ENCODE data around the gene TNXB.

The TNXB gene, protein sequence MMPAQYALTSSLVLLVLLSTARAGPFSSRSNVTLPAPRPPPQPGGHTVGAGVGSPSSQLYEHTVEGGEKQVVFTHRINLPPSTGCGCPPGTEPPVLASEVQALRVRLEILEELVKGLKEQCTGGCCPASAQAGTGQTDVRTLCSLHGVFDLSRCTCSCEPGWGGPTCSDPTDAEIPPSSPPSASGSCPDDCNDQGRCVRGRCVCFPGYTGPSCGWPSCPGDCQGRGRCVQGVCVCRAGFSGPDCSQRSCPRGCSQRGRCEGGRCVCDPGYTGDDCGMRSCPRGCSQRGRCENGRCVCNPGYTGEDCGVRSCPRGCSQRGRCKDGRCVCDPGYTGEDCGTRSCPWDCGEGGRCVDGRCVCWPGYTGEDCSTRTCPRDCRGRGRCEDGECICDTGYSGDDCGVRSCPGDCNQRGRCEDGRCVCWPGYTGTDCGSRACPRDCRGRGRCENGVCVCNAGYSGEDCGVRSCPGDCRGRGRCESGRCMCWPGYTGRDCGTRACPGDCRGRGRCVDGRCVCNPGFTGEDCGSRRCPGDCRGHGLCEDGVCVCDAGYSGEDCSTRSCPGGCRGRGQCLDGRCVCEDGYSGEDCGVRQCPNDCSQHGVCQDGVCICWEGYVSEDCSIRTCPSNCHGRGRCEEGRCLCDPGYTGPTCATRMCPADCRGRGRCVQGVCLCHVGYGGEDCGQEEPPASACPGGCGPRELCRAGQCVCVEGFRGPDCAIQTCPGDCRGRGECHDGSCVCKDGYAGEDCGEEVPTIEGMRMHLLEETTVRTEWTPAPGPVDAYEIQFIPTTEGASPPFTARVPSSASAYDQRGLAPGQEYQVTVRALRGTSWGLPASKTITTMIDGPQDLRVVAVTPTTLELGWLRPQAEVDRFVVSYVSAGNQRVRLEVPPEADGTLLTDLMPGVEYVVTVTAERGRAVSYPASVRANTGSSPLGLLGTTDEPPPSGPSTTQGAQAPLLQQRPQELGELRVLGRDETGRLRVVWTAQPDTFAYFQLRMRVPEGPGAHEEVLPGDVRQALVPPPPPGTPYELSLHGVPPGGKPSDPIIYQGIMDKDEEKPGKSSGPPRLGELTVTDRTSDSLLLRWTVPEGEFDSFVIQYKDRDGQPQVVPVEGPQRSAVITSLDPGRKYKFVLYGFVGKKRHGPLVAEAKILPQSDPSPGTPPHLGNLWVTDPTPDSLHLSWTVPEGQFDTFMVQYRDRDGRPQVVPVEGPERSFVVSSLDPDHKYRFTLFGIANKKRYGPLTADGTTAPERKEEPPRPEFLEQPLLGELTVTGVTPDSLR (N-terminal part only)

DNA sequence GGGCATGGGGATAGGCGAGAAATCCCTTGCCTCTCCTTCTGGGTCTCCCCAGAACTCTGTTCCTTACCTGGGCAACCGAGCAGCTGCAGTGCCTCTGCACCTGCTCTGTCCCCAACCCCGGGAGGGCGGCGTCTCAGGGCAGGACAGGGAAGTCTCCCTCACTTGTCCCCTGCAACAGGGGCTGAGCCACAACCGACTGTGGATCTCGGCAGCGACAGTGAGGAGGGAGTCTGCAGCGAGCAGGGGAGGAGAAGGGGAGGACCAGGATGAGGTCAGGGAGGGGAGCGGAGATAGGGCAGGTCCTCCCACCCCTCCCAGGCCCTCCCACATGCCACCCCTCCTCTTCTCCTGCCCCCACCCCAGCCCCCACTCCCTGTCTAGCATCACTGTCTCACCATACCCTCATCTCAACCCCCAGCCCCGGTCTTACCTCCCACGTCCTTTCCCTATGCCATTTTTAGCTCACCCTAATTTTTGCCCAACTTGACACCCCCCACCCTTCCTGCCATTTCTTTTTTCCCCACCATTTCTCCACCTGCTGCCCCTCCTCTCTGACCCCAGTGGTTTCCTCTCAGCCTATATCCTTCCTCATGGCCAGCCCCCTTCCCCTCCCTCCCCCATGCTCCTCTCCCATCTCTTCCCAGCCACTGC is at the start of gene TNXB:
Gene TNXB (minus strand): TSS at position 225 of the 651 bp plus-strand sequence. CDS start 11,140 bp downstream, outside the sequence.
- no peak within 1 kb of the TSS for H3K9ac ChIP-seq

DNA sequence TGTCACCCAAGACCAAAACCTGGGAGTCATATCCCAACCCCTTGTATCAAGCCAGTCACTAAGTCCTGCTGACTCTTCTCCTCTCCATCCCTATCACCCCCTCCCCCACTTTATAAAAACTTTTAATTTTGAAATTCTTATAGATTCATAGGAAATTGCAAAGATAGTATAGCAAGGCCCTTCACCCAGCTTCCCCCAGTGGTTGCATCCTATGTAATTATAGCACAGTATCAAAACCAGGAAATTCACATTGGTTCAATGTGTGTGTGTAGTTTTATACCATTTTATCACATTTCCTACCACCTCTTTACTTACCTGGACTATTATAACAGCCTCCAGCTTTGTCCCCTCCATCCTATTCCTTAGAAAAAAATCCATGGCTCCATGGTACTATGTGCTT is 48.9 kb upstream of the TNXB start:
- Histone ChIP-seq H3K36me3 (peaks cover 56% of the 10 kb centered on the region), H4K20me1 (0 out of 2 replicates have a peak, but pooled peaks cover 11% of the 10 kb centered on the region), H3K4me3 (no peak overlapping the region), H3K27ac (no peak overlapping the region), H3K9me3 (no peaks in the 10 kb centered on the region), H3K4me2 (no peak overlapping the region), H3K27me3 (no peaks in the 10 kb centered on the region), H3K9ac (no peak overlapping the region), H3K4me1 (peaks cover 23% of the 10 kb centered on the region)
- TF ChIP-seq Cebpa-rat (IDR thresholded peaks at IDR 0.05) = no peak

More for the DNA sequence above, at the start of gene TNXB:
- Histone ChIP-seq H4K20me1 (no peaks in the 10 kb centered on the region), H3K4me2 (peak within 1 kb of the TSS; percentile 67), H3K27ac (no peak within 1 kb of the TSS), H3K36me3 (peaks cover 26% of the 10 kb centered on the region), H3K27me3 (no peaks in the 10 kb centered on the region), H3K4me1 (peaks cover 32% of the 10 kb centered on the region), H3K4me3 (no peak within 1 kb of the TSS), H3K9me3 (no peaks in the 10 kb centered on the region)
- TF ChIP-seq Cebpa-rat (IDR thresholded peaks at IDR 0.05) = no peak

DNA sequence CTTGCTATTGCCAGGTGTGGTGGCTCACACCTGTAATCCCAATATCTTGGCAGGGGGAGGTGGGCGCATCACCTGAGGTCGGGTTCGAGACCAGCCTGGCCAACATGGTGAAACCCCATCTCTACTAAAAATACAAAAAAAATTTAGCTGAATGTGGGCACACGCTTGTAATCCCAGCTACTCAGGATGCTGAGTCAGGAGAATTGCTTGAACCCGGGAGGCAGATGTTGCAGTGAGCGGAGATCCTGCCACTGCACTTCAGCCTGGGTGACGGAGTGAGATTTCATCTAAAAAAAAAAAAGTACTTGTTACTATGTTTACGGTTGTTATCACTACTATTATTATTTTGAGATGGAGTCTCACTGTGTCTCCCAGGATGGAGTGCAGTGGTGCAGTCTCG is 47.8 kb upstream of the TNXB start:
- no peak for TF ChIP-seq Cebpa-rat (IDR thresholded peaks at IDR 0.05)
- Histone ChIP-seq H3K4me2 (no peak overlapping the region), H3K27me3 (no peaks in the 10 kb centered on the region), H3K9me3 (no peaks in the 10 kb centered on the region), H3K27ac (no peak overlapping the region), H3K4me1 (peaks cover 35% of the 10 kb centered on the region), H3K36me3 (peaks cover 44% of the 10 kb centered on the region), H3K4me3 (no peak overlapping the region), H3K9ac (no peak overlapping the region), H4K20me1 (0 out of 2 replicates have a peak, but pooled peaks cover 11% of the 10 kb centered on the region)

DNA sequence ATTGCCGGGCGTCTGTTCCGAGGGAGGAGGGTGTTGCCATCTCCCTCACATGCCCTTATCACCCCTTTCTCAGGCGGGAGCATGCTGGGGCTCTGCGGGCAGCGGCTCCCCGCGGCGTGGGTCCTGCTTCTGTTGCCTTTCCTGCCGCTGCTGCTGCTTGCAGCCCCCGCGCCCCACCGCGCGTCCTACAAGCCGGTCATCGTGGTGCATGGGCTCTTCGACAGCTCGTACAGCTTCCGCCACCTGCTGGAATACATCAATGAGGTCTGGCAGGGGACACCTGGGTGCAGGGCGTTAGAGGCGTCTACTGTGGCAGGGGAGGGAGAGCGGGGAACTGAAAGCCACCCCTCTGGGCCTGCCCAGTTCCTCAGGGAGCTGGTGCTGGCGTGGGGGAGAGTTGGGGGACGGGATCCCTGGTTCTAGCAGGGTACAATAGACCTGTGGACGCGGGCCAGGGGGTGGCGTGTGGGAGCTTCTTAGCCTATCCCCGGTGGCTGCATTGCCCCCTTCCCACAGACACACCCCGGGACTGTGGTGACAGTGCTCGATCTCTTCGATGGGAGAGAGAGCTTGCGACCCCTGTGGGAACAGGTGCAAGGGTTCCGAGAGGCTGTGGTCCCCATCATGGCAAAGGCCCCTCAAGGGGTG is 45.5 kb upstream of the TNXB start:
- TF ChIP-seq Cebpa-rat (IDR thresholded peaks at IDR 0.05) = no peak
- peaks cover 39% of the 10 kb centered on the region for H3K36me3 ChIP-seq
- H3K4me1 ChIP-seq = peaks cover 36% of the 10 kb centered on the region
- H3K27me3 ChIP-seq = no peaks in the 10 kb centered on the region
- peak overlapping the region; percentile 81 for H3K9ac ChIP-seq
- H4K20me1 ChIP-seq = 0 out of 2 replicates have a peak, but pooled peaks cover 11% of the 10 kb centered on the region
- H3K9me3 ChIP-seq = no peaks in the 10 kb centered on the region
- peak overlapping the region; percentile 78 for H3K27ac ChIP-seq
- H3K4me2 ChIP-seq = peak overlapping the region; percentile 96
- peak overlapping the region; percentile 89 for H3K4me3 ChIP-seq

DNA sequence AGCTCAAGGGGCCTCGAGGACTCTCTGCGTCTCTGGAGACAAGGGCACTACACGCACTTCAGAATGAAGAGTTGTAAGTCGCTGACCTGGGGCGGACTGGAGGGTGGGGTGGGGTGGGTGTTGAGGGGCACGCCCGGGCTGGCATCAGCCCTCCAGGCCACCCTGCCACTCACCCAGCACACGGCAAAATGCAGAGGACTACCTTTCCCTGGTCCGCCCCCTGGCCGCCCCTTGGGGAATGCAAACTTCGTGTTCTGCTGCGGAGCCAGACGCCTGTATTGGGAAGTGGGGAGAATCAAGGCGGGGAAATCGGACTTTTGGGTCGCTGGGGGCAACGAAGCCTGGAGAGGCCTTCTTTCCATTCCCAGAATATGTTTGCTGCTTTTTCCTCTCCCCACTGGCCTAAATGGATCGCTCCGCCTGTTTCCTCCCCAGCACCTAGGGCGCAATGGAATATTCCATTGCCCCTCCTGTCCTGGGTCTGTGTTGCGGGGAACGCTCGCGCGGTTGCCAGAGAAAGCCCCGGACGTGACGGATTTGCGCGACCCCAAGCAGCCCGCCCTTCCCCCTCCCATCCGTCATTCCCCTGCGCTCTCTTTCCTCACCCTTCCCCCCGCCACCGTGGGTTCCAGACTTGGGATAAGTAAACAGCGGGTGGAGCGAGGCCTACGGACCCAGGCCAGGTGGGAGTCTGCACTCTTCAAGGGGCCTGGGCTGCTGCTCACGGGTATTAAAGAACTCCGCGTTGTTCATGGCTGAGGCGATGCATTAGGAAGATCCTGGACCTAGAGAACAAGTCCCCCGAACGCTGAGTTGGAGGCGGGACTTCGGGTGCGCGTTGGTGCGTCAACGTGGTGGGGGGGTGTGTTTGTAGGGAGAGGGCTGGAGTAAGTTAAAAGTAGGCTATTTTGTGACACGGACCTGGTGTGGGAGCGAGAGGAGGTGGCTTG is 44.7 kb upstream of the TNXB start, which contains the start of gene PPT2:
Gene PPT2 (plus strand): TSS at position 578 of the 950 bp plus-strand sequence. CDS start 454 bp downstream, outside the sequence.
- H3K4me3 ChIP-seq = peak within 1 kb of the TSS; percentile 89
- H3K27me3 ChIP-seq = peaks cover under 1% of the 10 kb centered on the region; the same call in 1 of the 2 replicates
- H3K9me3 ChIP-seq = peaks cover 3% of the 10 kb centered on the region
- H3K4me1 ChIP-seq = peaks cover 36% of the 10 kb centered on the region
- H3K9ac ChIP-seq = peak within 1 kb of the TSS; percentile 81
- no peak for TF ChIP-seq Cebpa-rat (IDR thresholded peaks at IDR 0.05)
- H3K4me2 ChIP-seq = peak within 1 kb of the TSS; percentile 96
- H3K27ac ChIP-seq = peak within 1 kb of the TSS; percentile 78
- 0 out of 2 replicates have a peak, but pooled peaks cover 11% of the 10 kb centered on the region for H4K20me1 ChIP-seq
- peaks cover 34% of the 10 kb centered on the region for H3K36me3 ChIP-seq

DNA sequence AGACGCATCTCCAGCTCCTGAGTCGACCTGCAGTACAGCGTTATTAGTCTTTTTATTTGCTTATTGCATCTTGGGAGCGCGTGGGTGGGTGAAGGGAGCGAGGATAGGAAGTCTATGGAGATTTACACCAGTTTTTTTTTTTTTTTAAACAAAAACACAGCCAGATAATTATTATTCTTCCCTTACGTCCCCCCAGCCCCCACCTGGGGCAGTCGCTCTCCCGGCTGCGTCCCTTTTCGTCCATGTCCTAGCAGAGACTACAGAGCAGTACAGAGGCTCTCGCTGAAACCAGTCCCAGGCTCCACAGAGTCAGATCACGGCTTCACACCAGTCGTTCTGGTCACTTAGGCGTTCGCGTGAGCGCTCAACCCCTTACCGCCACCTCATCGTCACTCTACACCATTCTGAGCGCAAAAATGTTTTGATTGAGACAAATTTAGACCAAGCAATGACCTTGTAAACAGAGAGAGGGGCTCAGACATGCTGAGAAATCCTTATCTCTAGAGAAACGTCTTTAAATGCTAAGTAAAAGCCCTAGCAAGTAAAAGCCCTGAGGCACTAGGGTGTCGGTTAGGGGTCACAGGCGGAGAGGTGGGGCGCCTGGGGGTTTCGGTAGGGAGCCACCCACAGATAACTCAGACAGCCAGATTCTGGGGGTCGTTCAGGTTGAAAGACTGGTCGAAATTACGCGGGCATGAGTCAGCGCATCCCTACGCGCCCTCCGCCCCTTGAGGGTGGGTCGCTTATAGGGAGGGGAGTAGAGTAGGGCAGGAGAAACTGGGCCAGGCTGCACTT is 43.8 kb upstream of the TNXB start:
- H3K4me1 ChIP-seq = peaks cover 29% of the 10 kb centered on the region
- H3K27me3 ChIP-seq = peaks cover 8% of the 10 kb centered on the region; the same call in 1 of the 2 replicates
- 0 out of 2 replicates have a peak, but pooled peaks cover 11% of the 10 kb centered on the region for H4K20me1 ChIP-seq
- peaks cover 25% of the 10 kb centered on the region for H3K36me3 ChIP-seq
- H3K27ac ChIP-seq = no peak overlapping the region
- H3K4me2 ChIP-seq = peak overlapping the region; percentile 96
- H3K4me3 ChIP-seq = peak overlapping the region; percentile 89
- H3K9me3 ChIP-seq = peaks cover 7% of the 10 kb centered on the region
- no peak for TF ChIP-seq Cebpa-rat (IDR thresholded peaks at IDR 0.05)
- peak overlapping the region; percentile 81 for H3K9ac ChIP-seq

All from BLaER1 (cell line).